A549 (cell line): ENCODE results near the gene HCN4. TPM values are rescaled to one million over a fixed set of nuclear protein-coding genes. Genes with fewer than 3 reads are reported as not detected.

Experiments
- ATAC-seq, 2 experiments: fragments of 200-7000 bp in 1 of 2; fragments of >200 bp in 1 of 2; cut with Nextera tagmentation in 1 of 2; cut with Tn5 transposase in 1 of 2; 3 replicates each; pipeline versions ENCODE4 v1.8.0 to v1.9.1; 2018 to 2020; ENCODE audit warnings: mild to moderate bottlenecking in 1 of 2, moderate library complexity in 1 of 2
- CTCF ChIA-PET: fragments of 300-600 bp; sonication (Branson Sonifier 250); formaldehyde crosslinking; extraction: SDS; loops from one replicate; lab custom pipeline; 2021; ENCODE audit warnings: antibody characterized with exemption, inconsistent platforms; lab: Yijun Ruan, JAX
- POLR2A ChIA-PET: fragments of 350-600 bp; formaldehyde crosslinking; extraction: SDS; loops from one replicate; lab custom pipeline; 2021; ENCODE audit warnings: antibody characterized with exemption, inconsistent platforms; lab: Yijun Ruan, JAX
- DNase-seq, 2 experiments: peaks; one replicate each; pipeline versions ENCODE4 v3.0.0 to v3.0.0-alpha.2; 2011 to 2016; ENCODE audit warnings: low read depth in 1 of 2, low spot score in 1 of 2
- FAIRE-seq: peaks from 2 replicates; lab custom pipeline; 2011; peaks lifted over from hg19 to GRCh38; lab: Jason Lieb, UNC
- H3K27ac ChIP-seq, 2 experiments: fragments of >200 bp; sonication (Bioruptor Twin); formaldehyde crosslinking; 3 replicates each; pipeline ENCODE4 v1.5.1; 2016 to 2017
- H3K4me1 ChIP-seq: fragments of >200 bp; sonication (Bioruptor Twin); formaldehyde crosslinking; 3 replicates; pipeline ENCODE4 v1.6.1; 2016
- H3K4me2 ChIP-seq: fragments of >200 bp; sonication (Bioruptor Twin); formaldehyde crosslinking; 3 replicates; pipeline ENCODE4 v1.6.1; 2016
- H3K4me3 ChIP-seq: fragments of >200 bp; sonication (Bioruptor Twin); formaldehyde crosslinking; 3 replicates; pipeline ENCODE4 v1.5.1; 2016
- H3K9me3 ChIP-seq: fragments of >200 bp; sonication (Bioruptor Twin); formaldehyde crosslinking; 3 replicates; pipeline ENCODE4 v1.6.1; 2016
- BHLHE40 ChIP-seq: IDR thresholded peaks from 2 replicates; pipeline ENCODE4 v1.6.1; 2012; ENCODE audit warnings: low read depth, low read length, inconsistent platforms
- CBX2 ChIP-seq: fragments of 200-600 bp; sonication (generic); IDR thresholded peaks from 2 replicates; pipeline ENCODE4 v1.6.1; 2016; ENCODE audit warnings: low read depth, mild to moderate bottlenecking, borderline replicate concordance
- CEBPB ChIP-seq, 2 experiments: fragments of >200 bp in 1 of 2; sonication (Bioruptor Twin) in 1 of 2; formaldehyde crosslinking in 1 of 2; IDR thresholded peaks; 2 replicates each; pipeline ENCODE4 v1.6.1; 2012 to 2016
- EHF ChIP-seq: fragments of 250-450 bp; sonication (Bioruptor Pico); IDR thresholded peaks from 2 replicates; pipeline ENCODE4 v1.5.0; 2020; ENCODE audit warnings: mild to moderate bottlenecking
- FOSB ChIP-seq: fragments of 250-450 bp; sonication (Bioruptor Pico); IDR thresholded peaks from 2 replicates; pipeline ENCODE4 v1.5.0; 2020; ENCODE audit warnings: mild to moderate bottlenecking, moderate library complexity
- GATA3 ChIP-seq: IDR thresholded peaks from 2 replicates; pipeline ENCODE4 v1.6.1; 2012; ENCODE audit warnings: borderline replicate concordance
- KDM1A ChIP-seq: fragments of 200-600 bp; sonication (generic); IDR thresholded peaks from 2 replicates; pipeline ENCODE4 v1.6.1; 2016; ENCODE audit warnings: low read depth, mild to moderate bottlenecking
- KDM5A ChIP-seq: fragments of 200-600 bp; sonication (generic); IDR thresholded peaks from 2 replicates; pipeline ENCODE4 v1.6.1; 2016; ENCODE audit warnings: antibody characterized with exemption, mild to moderate bottlenecking
- NR3C1 ChIP-seq: fragments of >200 bp; sonication (Bioruptor Twin); formaldehyde crosslinking; IDR thresholded peaks from 3 replicates; pipeline ENCODE4 v1.6.1; 2017
- PHF8 ChIP-seq: fragments of 200-600 bp; sonication (generic); IDR thresholded peaks from 2 replicates; pipeline ENCODE4 v1.6.1; 2016; ENCODE audit warnings: low read depth, mild to moderate bottlenecking, antibody characterized with exemption, moderate library complexity, borderline replicate concordance
- POLR2A ChIP-seq: IDR thresholded peaks from 2 replicates; pipeline ENCODE4 v1.6.1; 2012; ENCODE audit warnings: mild to moderate bottlenecking, low read length
- POLR2AphosphoS2 ChIP-seq: conservative IDR thresholded peaks from 2 replicates; pipeline ENCODE4 v1.6.1; 2012; ENCODE audit warnings: low read length, improper control_type of control experiment, inconsistent platforms
- RCOR1 ChIP-seq: fragments of 150-350 bp; IDR thresholded peaks from 2 replicates; pipeline ENCODE4 v1.6.1; 2014; ENCODE audit warnings: antibody characterized with exemption, low read length, low read depth
- SREBF2 ChIP-seq: fragments of 450-650 bp; IDR thresholded peaks from 2 replicates; pipeline ENCODE4 v1.6.1; 2014; ENCODE audit warnings: mild to moderate bottlenecking, moderate library complexity
- TFCP2L1 ChIP-seq: fragments of 250-450 bp; sonication (Bioruptor Pico); IDR thresholded peaks from 2 replicates; pipeline ENCODE4 v1.5.0; 2021; ENCODE audit warnings: mild to moderate bottlenecking
- ZC3H11A ChIP-seq: fragments of 450-650 bp; IDR thresholded peaks from 2 replicates; pipeline ENCODE4 v1.6.1; 2014; ENCODE audit warnings: antibody characterized with exemption, mild to moderate bottlenecking
- ZFP36 ChIP-seq: fragments of 450-650 bp; IDR thresholded peaks from 2 replicates; pipeline ENCODE4 v1.6.1; 2014; ENCODE audit warnings: borderline replicate concordance; ENCODE audit not compliant: partially characterized antibody
- WGBS: methylation state at CpG from one replicate; pipeline ENCODE4 v1.1.6; 2017; ENCODE audit errors: missing lambda C conversion rate; 5-methylcytosine and 5-hydroxymethylcytosine counted together
- polyA plus RNA-seq, 4 experiments: library from polyadenylated mRNA; depleted of rRNA in 3 of 4; stranded (reverse); fragments of >200 nt; fragmentation: RNase III in 1 of 4; extraction: RNeasy Plus Mini Kit Qiagen cat#74134 plus additional on column Dnase treatment in 1 of 4; gene quantifications; 2 replicates in 3 of 4; 3 replicates in 1 of 4; pipeline ENCODE4 v1.2.3, GENCODE V29; 2011 to 2017
- TF ChIP-seq, protein P1 (sequence below): fragments of 250-450 bp; sonication (Bioruptor Pico); IDR thresholded peaks from 2 replicates; pipeline ENCODE4 v1.5.0; 2020; ENCODE audit warnings: low read depth, mild to moderate bottlenecking, moderate library complexity
- TF ChIP-seq, protein P2 (sequence below): fragments of 200-600 bp; sonication (generic); IDR thresholded peaks from 2 replicates; pipeline ENCODE4 v1.6.1; 2016; ENCODE audit warnings: antibody characterized with exemption, mild to moderate bottlenecking, moderate library complexity
- TF ChIP-seq, protein P3 (sequence below): IDR thresholded peaks from 2 replicates; pipeline ENCODE4 v1.6.1; 2012
- TF ChIP-seq, protein P4 (sequence below): IDR thresholded peaks from 2 replicates; pipeline ENCODE4 v1.6.1; 2012
- TF ChIP-seq, protein P5 (sequence below): fragments of 450-650 bp; IDR thresholded peaks from 2 replicates; pipeline ENCODE4 v1.6.1; 2014; ENCODE audit warnings: antibody characterized with exemption

Gene HCN4
- polyA plus RNA-seq, 2 of the 4 experiments (the other 2 are of a cell fraction): 0.03 to 0.09 TPM

DNA sequence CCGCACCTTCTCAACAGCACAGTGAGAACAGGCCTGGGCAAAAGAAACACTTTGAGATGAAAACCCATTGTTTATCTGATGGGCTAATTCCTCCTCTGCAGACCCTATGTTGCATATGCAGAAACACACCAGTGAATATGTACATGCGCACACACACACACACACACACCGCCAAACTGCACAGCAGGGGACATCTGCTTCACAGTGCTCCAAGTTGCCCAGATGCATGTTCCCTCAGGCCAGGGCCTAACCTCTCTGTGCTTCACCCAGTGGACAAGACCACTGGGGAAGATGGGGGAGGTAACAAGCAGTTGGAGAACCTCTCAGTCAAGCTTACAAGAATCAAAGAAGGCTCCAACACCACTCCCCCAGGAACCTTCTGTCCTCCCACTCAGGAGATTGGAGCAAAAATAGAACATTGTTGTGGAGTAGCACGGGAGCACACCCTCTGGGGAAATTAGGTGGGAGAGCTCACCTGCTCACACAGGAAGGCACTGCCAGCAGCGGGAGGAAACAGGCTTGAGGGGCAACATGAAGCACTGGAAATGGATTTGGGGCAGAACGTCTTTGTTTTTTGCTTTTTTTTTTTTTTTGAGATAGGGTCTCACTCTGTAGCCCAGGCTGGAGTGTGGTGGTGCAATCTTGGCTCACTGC is 13.0 kb downstream of the HCN4 start:
- DNase-seq: no peak
- H3K9me3 ChIP-seq: no peaks in the 10 kb centered on the region
- POLR2A ChIA-PET: no interaction called here
- H3K4me1 ChIP-seq: no peaks in the 10 kb centered on the region
- no peak overlapping the region for H3K4me2 ChIP-seq
- CTCF ChIA-PET: interaction anchor here (0.7 to 1.6 kb wide), 3 partner anchors 16 to 234 kb away, joined by 3 to 4 read pairs (median 3); no protein-coding TSS in a partner anchor
- H3K4me3 ChIP-seq: no peak overlapping the region
- no peak for FAIRE-seq
- H3K27ac ChIP-seq: no peak overlapping the region
- no peak for ATAC-seq
- TF ChIP-seq, protein P1, sequence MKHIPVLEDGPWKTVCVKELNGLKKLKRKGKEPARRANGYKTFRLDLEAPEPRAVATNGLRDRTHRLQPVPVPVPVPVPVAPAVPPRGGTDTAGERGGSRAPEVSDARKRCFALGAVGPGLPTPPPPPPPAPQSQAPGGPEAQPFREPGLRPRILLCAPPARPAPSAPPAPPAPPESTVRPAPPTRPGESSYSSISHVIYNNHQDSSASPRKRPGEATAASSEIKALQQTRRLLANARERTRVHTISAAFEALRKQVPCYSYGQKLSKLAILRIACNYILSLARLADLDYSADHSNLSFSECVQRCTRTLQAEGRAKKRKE: no peak
- TF ChIP-seq, protein P2, sequence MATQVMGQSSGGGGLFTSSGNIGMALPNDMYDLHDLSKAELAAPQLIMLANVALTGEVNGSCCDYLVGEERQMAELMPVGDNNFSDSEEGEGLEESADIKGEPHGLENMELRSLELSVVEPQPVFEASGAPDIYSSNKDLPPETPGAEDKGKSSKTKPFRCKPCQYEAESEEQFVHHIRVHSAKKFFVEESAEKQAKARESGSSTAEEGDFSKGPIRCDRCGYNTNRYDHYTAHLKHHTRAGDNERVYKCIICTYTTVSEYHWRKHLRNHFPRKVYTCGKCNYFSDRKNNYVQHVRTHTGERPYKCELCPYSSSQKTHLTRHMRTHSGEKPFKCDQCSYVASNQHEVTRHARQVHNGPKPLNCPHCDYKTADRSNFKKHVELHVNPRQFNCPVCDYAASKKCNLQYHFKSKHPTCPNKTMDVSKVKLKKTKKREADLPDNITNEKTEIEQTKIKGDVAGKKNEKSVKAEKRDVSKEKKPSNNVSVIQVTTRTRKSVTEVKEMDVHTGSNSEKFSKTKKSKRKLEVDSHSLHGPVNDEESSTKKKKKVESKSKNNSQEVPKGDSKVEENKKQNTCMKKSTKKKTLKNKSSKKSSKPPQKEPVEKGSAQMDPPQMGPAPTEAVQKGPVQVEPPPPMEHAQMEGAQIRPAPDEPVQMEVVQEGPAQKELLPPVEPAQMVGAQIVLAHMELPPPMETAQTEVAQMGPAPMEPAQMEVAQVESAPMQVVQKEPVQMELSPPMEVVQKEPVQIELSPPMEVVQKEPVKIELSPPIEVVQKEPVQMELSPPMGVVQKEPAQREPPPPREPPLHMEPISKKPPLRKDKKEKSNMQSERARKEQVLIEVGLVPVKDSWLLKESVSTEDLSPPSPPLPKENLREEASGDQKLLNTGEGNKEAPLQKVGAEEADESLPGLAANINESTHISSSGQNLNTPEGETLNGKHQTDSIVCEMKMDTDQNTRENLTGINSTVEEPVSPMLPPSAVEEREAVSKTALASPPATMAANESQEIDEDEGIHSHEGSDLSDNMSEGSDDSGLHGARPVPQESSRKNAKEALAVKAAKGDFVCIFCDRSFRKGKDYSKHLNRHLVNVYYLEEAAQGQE: no peak
- TF ChIP-seq TFCP2L1 (CRISPR knock-in tag) (no peak), CBX2 (no peak), POLR2A (no peak), FOSB (no peak), PHF8 (no peak), EHF (CRISPR knock-in tag) (no peak), ZC3H11A (no peak), CEBPB (IDR thresholded peaks at IDR 0.05) (no peak), RCOR1 (no peak), BHLHE40 (no peak), NR3C1 (no peak), ZFP36 (no peak), SREBF2 (no peak)
- TF ChIP-seq, protein P3, sequence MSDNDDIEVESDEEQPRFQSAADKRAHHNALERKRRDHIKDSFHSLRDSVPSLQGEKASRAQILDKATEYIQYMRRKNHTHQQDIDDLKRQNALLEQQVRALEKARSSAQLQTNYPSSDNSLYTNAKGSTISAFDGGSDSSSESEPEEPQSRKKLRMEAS: no peak
- TF ChIP-seq, protein P4, sequence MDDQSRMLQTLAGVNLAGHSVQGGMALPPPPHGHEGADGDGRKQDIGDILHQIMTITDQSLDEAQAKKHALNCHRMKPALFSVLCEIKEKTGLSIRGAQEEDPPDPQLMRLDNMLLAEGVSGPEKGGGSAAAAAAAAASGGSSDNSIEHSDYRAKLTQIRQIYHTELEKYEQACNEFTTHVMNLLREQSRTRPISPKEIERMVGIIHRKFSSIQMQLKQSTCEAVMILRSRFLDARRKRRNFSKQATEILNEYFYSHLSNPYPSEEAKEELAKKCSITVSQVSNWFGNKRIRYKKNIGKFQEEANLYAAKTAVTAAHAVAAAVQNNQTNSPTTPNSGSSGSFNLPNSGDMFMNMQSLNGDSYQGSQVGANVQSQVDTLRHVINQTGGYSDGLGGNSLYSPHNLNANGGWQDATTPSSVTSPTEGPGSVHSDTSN: no peak
- TF ChIP-seq, all 56 proteins: peak for 0
- 58% methylated on average over 6 of the region's 6 CpGs for WGBS

DNA sequence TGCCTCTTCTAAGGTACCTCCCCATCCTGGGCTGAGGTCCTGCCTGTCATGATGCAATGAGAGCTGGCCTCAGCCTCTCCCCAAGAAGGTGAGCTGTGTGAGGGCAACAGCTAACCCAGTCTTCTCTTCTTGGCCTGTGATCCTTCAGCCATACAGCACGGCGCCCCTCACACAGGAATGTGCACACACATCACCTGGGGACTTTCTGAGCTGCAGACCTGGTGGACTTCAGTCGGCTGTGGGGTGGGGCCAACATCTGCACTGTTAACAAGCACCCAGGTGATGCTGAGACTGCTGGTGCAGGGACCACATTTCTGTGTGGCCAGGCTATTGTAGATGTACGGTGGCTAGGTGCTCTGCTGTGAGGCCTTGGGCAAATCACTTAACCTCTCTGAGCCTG is 14.5 kb downstream of the HCN4 start:
- ATAC-seq (no peak), DNase-seq (no peak), FAIRE-seq (no peak)
- no peak overlapping the region for H3K4me2 ChIP-seq
- H3K9me3 ChIP-seq: no peaks in the 10 kb centered on the region
- TF ChIP-seq POLR2AphosphoS2 (no peak), GATA3 (no peak), KDM5A (no peak), RCOR1 (no peak), KDM1A (no peak)
- TF ChIP-seq, protein P5, sequence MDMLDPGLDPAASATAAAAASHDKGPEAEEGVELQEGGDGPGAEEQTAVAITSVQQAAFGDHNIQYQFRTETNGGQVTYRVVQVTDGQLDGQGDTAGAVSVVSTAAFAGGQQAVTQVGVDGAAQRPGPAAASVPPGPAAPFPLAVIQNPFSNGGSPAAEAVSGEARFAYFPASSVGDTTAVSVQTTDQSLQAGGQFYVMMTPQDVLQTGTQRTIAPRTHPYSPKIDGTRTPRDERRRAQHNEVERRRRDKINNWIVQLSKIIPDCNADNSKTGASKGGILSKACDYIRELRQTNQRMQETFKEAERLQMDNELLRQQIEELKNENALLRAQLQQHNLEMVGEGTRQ: no peak
- H3K4me3 ChIP-seq: no peak overlapping the region
- H3K27ac ChIP-seq: no peak overlapping the region
- POLR2A ChIA-PET: no interaction called here
- WGBS: 70% methylated on average over 3 of the region's 4 CpGs
- CTCF ChIA-PET: interaction anchor here (1.5 to 1.6 kb wide), 2 partner anchors 15 to 17 kb away, joined by 3 to 4 read pairs; no protein-coding TSS in a partner anchor
- H3K4me1 ChIP-seq: no peaks in the 10 kb centered on the region
